HG02981 (cell line): ENCODE data around the gene RRP15.
"Not testable (repeated sequence)": the region's sequence is repeated elsewhere in the genome, so short reads cannot be mapped to it uniquely, and the experiment has no call there.

Source experiments
- ATAC-seq: cut with Tn5 transposase; IDR thresholded peaks from one replicate; pipeline ENCODE4 v1.9.1; 2021; ENCODE audit warnings: mild to moderate bottlenecking, moderate library complexity; ENCODE audit not compliant: unreplicated experiment

Gene RRP15

GRCh38 chr1:218296162-218296561 is 11.1 kb downstream of the RRP15 start:
- no peak for ATAC-seq

- no peak for ATAC-seq
Measured at GRCh38 chr1:218297461-218297860, 12.4 kb downstream of the RRP15 start.

GRCh38 chr1:218297867-218298266 is 12.8 kb downstream of the RRP15 start:
- no peak for ATAC-seq

- no peak for ATAC-seq
Measured at GRCh38 chr1:218298398-218298797, 13.3 kb downstream of the RRP15 start.

GRCh38 chr1:218299416-218299815 is 14.3 kb downstream of the RRP15 start:
- ATAC-seq: no peak

GRCh38 chr1:218301217-218301616 is 16.1 kb downstream of the RRP15 start:
- ATAC-seq: no peak

- no peak for ATAC-seq
Measured at GRCh38 chr1:218302155-218302554, 17.1 kb downstream of the RRP15 start.

GRCh38 chr1:218303176-218303879 is 18.2 kb downstream of the RRP15 start:
- no peak for ATAC-seq

GRCh38 chr1:218304281-218305039 is 19.4 kb downstream of the RRP15 start:
- peak; percentile 90 for ATAC-seq

GRCh38 chr1:218305472-218306064 is 20.5 kb downstream of the RRP15 start:
- ATAC-seq: no peak

- ATAC-seq: no peak
Measured at GRCh38 chr1:218312509-218312908, 27.4 kb downstream of the RRP15 start.

GRCh38 chr1:218314316-218314715 is 29.2 kb downstream of the RRP15 start:
- no peak for ATAC-seq

- ATAC-seq: no peak
Measured at GRCh38 chr1:218315638-218316037, 30.5 kb downstream of the RRP15 start.

- no peak for ATAC-seq
Measured at GRCh38 chr1:218317061-218317460, 32.0 kb downstream of the RRP15 start.

- ATAC-seq: not testable (repeated sequence)
Measured at GRCh38 chr1:218320182-218320581, 35.1 kb downstream of the RRP15 start.

- ATAC-seq: no peak
Measured at GRCh38 chr1:218322762-218323161, 37.7 kb downstream of the RRP15 start.

- ATAC-seq: no peak
Measured at GRCh38 chr1:218323568-218324225, 38.6 kb downstream of the RRP15 start.

GRCh38 chr1:218324226-218324580 is 39.1 kb downstream of the RRP15 start:
- no peak for ATAC-seq

- ATAC-seq: no peak
Measured at GRCh38 chr1:218328769-218329168, 43.7 kb downstream of the RRP15 start.

- peak; percentile 78 for ATAC-seq
Measured at GRCh38 chr1:218330043-218330623, 45.0 kb downstream of the RRP15 start.

GRCh38 chr1:218332416-218332815 is 47.3 kb downstream of the RRP15 start:
- ATAC-seq: no peak
